ENCODE measurements around the gene NKAIN4. TPM values are rescaled to one million over a fixed set of nuclear protein-coding genes. Genes with fewer than 3 reads are reported as not detected.

NKAIN4 gene
- total RNA-seq, 2 experiments from 2014 or later: not detected

- ChIA-PET POLR2A (no interaction called here), CTCF (ENCODE audit: unreplicated experiment) (no interaction called here)
- Histone ChIP-seq H3K9me2 (ENCODE audit: insufficient read depth, low read length) (no peaks in the 10 kb centered on the region), H2AFZ (ENCODE audit: low read length) (no peak overlapping the region), H3K4me3 (ENCODE audit: low read depth, low read length, poor library complexity, severe bottlenecking) (no peak overlapping the region), H3K4me2 (ENCODE audit: low read length) (no peak overlapping the region), H4K20me1 (ENCODE audit: insufficient read depth, low read length) (no peaks in the 10 kb centered on the region), H3K4me1 (ENCODE audit: insufficient read depth, low read length, poor library complexity, severe bottlenecking) (no peaks in the 10 kb centered on the region), H3K9me3 (ENCODE audit: low read length) (peaks cover 3% of the 10 kb centered on the region; the same call in 1 of the 2 replicates), H3K36me3 (ENCODE audit: insufficient read depth, low read length) (no peaks in the 10 kb centered on the region), H3K79me2 (ENCODE audit: insufficient read depth, low read depth, low read length) (no peaks in the 10 kb centered on the region), H3K27ac (ENCODE audit: low read depth, low read length, poor library complexity, severe bottlenecking) (no peak overlapping the region)
- intact Hi-C loops (cut with micrococcal nuclease; ENCODE audit: unreplicated experiment): no loop called here
- no peak for DNase-seq (ENCODE audit: low spot score)
- TF ChIP-seq CTCF (conservative IDR thresholded peaks at IDR 0.05; ENCODE audit: low read length) (no peak), EZH2phosphoT487 (IDR thresholded peaks at IDR 0.05; ENCODE audit: borderline replicate concordance, low read depth, low read length) (no peak)
- BruUV-seq (replicated peaks): no TSS peak
Measured at GRCh38 chr20:63298731-63299312, 44.6 kb upstream of the NKAIN4 start.

GRCh38 chr20:63297796-63298572 is 43.7 kb upstream of the NKAIN4 start:
- H2AFZ ChIP-seq (ENCODE audit: low read length): no peak overlapping the region
- no peaks in the 10 kb centered on the region for H4K20me1 ChIP-seq (ENCODE audit: insufficient read depth, low read length)
- H3K4me2 ChIP-seq (ENCODE audit: low read length): no peak overlapping the region
- CTCF ChIA-PET (ENCODE audit: unreplicated experiment): no interaction called here
- no TSS peak for BruUV-seq (replicated peaks)
- H3K4me3 ChIP-seq (ENCODE audit: low read depth, low read length, poor library complexity, severe bottlenecking): no peak overlapping the region
- no peaks in the 10 kb centered on the region for H3K79me2 ChIP-seq (ENCODE audit: insufficient read depth, low read depth, low read length)
- no peaks in the 10 kb centered on the region for H3K4me1 ChIP-seq (ENCODE audit: insufficient read depth, low read length, poor library complexity, severe bottlenecking)
- POLR2A ChIA-PET: no interaction called here
- TF ChIP-seq EZH2phosphoT487 (IDR thresholded peaks at IDR 0.05; ENCODE audit: borderline replicate concordance, low read depth, low read length): no peak
- no peak for TF ChIP-seq CTCF (conservative IDR thresholded peaks at IDR 0.05; ENCODE audit: low read length)
- H3K9me3 ChIP-seq (ENCODE audit: low read length): no peaks in the 10 kb centered on the region
- H3K36me3 ChIP-seq (ENCODE audit: insufficient read depth, low read length): no peaks in the 10 kb centered on the region
- DNase-seq (ENCODE audit: low spot score): no peak
- no peak overlapping the region for H3K27ac ChIP-seq (ENCODE audit: low read depth, low read length, poor library complexity, severe bottlenecking)
- intact Hi-C loops (cut with micrococcal nuclease; ENCODE audit: unreplicated experiment): no loop called here
- H3K9me2 ChIP-seq (ENCODE audit: insufficient read depth, low read length): no peaks in the 10 kb centered on the region

GRCh38 chr20:63297371-63297781 is 43.1 kb upstream of the NKAIN4 start:
- H3K4me1 ChIP-seq (ENCODE audit: insufficient read depth, low read length, poor library complexity, severe bottlenecking): no peaks in the 10 kb centered on the region
- H3K4me3 ChIP-seq (ENCODE audit: low read depth, low read length, poor library complexity, severe bottlenecking): no peak overlapping the region
- ChIA-PET POLR2A (no interaction called here), CTCF (ENCODE audit: unreplicated experiment) (no interaction called here)
- no peak overlapping the region for H3K27ac ChIP-seq (ENCODE audit: low read depth, low read length, poor library complexity, severe bottlenecking)
- H3K4me2 ChIP-seq (ENCODE audit: low read length): no peak overlapping the region
- no peaks in the 10 kb centered on the region for H4K20me1 ChIP-seq (ENCODE audit: insufficient read depth, low read length)
- no peak for DNase-seq (ENCODE audit: low spot score)
- intact Hi-C loops (cut with micrococcal nuclease; ENCODE audit: unreplicated experiment): no loop called here
- H3K9me3 ChIP-seq (ENCODE audit: low read length): no peaks in the 10 kb centered on the region
- no peaks in the 10 kb centered on the region for H3K79me2 ChIP-seq (ENCODE audit: insufficient read depth, low read depth, low read length)
- no peaks in the 10 kb centered on the region for H3K9me2 ChIP-seq (ENCODE audit: insufficient read depth, low read length)
- H2AFZ ChIP-seq (ENCODE audit: low read length): no peak overlapping the region
- no peaks in the 10 kb centered on the region for H3K36me3 ChIP-seq (ENCODE audit: insufficient read depth, low read length)
- no TSS peak for BruUV-seq (replicated peaks)
- TF ChIP-seq CTCF (conservative IDR thresholded peaks at IDR 0.05; ENCODE audit: low read length) (no peak), EZH2phosphoT487 (IDR thresholded peaks at IDR 0.05; ENCODE audit: borderline replicate concordance, low read depth, low read length) (no peak)

Data from OCI-LY7 (cell line).